WTC11 (cell line): ENCODE data around the gene TRAF3IP1.

Experiments
- AFF4 ChIP-seq: sonication (generic); formaldehyde crosslinking; IDR thresholded peaks from 2 replicates; pipeline ENCODE4 v1.8.1; 2023; ENCODE audit warnings: mild to moderate bottlenecking, missing genetic modification reagents, borderline replicate concordance
- CTCF ChIP-seq: fragments of 200-600 bp; IDR thresholded peaks from 2 replicates; pipeline ENCODE4 v1.8.0; 2022; ENCODE audit warnings: antibody characterized with exemption
- ELF4 ChIP-seq: sonication (generic); formaldehyde crosslinking; IDR thresholded peaks from 2 replicates; pipeline ENCODE4 v1.8.1; 2022; ENCODE audit warnings: low read depth, mild to moderate bottlenecking, moderate library complexity, missing genetic modification reagents
- EMX1 ChIP-seq: fragments of 250-450 bp; sonication (Bioruptor Pico); IDR thresholded peaks from 2 replicates; pipeline ENCODE4 v1.8.0; 2021; ENCODE audit warnings: mild to moderate bottlenecking
- FOXJ3 ChIP-seq: sonication (generic); formaldehyde crosslinking; IDR thresholded peaks from 2 replicates; pipeline ENCODE4 v1.9.0; 2021; ENCODE audit warnings: missing genetic modification reagents, mild to moderate bottlenecking, borderline replicate concordance
- IRF2 ChIP-seq: sonication (generic); formaldehyde crosslinking; IDR thresholded peaks from 2 replicates; pipeline ENCODE4 v1.8.0; 2022; ENCODE audit warnings: low read depth, missing genetic modification reagents, borderline replicate concordance
- MAX ChIP-seq: sonication (generic); formaldehyde crosslinking; IDR thresholded peaks from 2 replicates; pipeline ENCODE4 v1.8.0; 2022; ENCODE audit warnings: mild to moderate bottlenecking, missing genetic modification reagents
- NR3C1 ChIP-seq: sonication (generic); formaldehyde crosslinking; conservative IDR thresholded peaks from 2 replicates; pipeline ENCODE4 v1.8.1; 2023; ENCODE audit warnings: low read depth, mild to moderate bottlenecking, missing genetic modification reagents
- ZNF317 ChIP-seq: sonication (generic); formaldehyde crosslinking; IDR thresholded peaks from 2 replicates; pipeline ENCODE4 v1.8.1; 2023; ENCODE audit warnings: low read depth, mild to moderate bottlenecking, moderate library complexity, missing genetic modification reagents, borderline replicate concordance

- no peak for TF ChIP-seq ELF4
- no peak for TF ChIP-seq IRF2 (CRISPR knock-in tag)
- TF ChIP-seq ZNF317 (CRISPR knock-in tag), result no peak
- no peak for TF ChIP-seq FOXJ3 (CRISPR knock-in tag)
- no peak for TF ChIP-seq CTCF
- TF ChIP-seq MAX, result no peak
- no peak for TF ChIP-seq NR3C1 (CRISPR knock-in tag)
- no peak for TF ChIP-seq EMX1 (CRISPR knock-in tag)
- no peak for TF ChIP-seq AFF4
These were observed 1.1 kb downstream of the TRAF3IP1 start for GRCh38 chr2:238321467-238321866.
